Thymus (tissue), 11 donors: ENCODE measurements around the gene SEPTIN1. TPM values are rescaled to one million over a fixed set of nuclear protein-coding genes. Genes with fewer than 3 reads are reported as not detected.

ENCODE experiments used
- DNase-seq, 9 donors: peaks; one replicate each; pipeline ENCODE4 v3.0.0-alpha.2; 2013; ENCODE audit warnings: low spot score in 9 of 9, low read depth in 6 of 9, missing footprints in 1 of 9
- H3K27ac ChIP-seq, 2 donors: one replicate each; pipeline ENCODE4 v1.5.1; 2013; ENCODE audit warnings: control low read depth in 1 of 2, low read depth in 1 of 2, low read length in 1 of 2, mild to moderate bottlenecking in 1 of 2, moderate library complexity in 1 of 2
- H3K27me3 ChIP-seq, 2 donors: one replicate each; pipeline ENCODE4 v1.5.1; 2013; ENCODE audit warnings: low read length in 1 of 2; ENCODE audit not compliant: control insufficient read depth in 2 of 2, insufficient read depth in 1 of 2
- H3K36me3 ChIP-seq, 2 donors: one replicate each; pipeline ENCODE4 v1.5.1; 2013; ENCODE audit warnings: low read length in 1 of 2, mild to moderate bottlenecking in 1 of 2, moderate library complexity in 1 of 2; ENCODE audit not compliant: control insufficient read depth in 2 of 2, insufficient read depth in 2 of 2
- H3K4me1 ChIP-seq, 2 donors: one replicate each; pipeline ENCODE4 v1.5.1; 2013; ENCODE audit warnings: low read length in 2 of 2; ENCODE audit not compliant: control insufficient read depth in 2 of 2, insufficient read depth in 2 of 2
- H3K4me3 ChIP-seq, 2 donors: one replicate each; pipeline ENCODE4 v1.5.1; 2013; ENCODE audit warnings: low read length in 2 of 2, control low read depth in 1 of 2, mild to moderate bottlenecking in 1 of 2
- H3K9me3 ChIP-seq, 2 donors: one replicate each; pipeline ENCODE4 v1.5.1; 2013; ENCODE audit warnings: low read length in 1 of 2, mild to moderate bottlenecking in 1 of 2; ENCODE audit not compliant: control insufficient read depth in 2 of 2, insufficient read depth in 1 of 2
- WGBS: extraction: QIAGEN DNeasy Blood & Tissue Kit; methylation state at CpG from one replicate; pipeline ENCODE4 v1.1.7; 2013; 5-methylcytosine and 5-hydroxymethylcytosine counted together
- polyA plus RNA-seq: library from polyadenylated mRNA; stranded (reverse); fragments of 200-250 nt; gene quantifications from one replicate; pipeline ENCODE4 v1.2.3, GENCODE V29; 2013
- total RNA-seq: library from RNA; stranded (reverse); fragments of 120-200 nt; gene quantifications from one replicate; pipeline ENCODE4 v1.2.4, GENCODE V29; 2013
- donor health status: healthy.

The SEPTIN1 gene
- total and polyA plus RNA-seq, 2 donors: 173 to 337 TPM

GRCh38 chr16:30367349-30368009 lies 14.9 kb downstream of the SEPTIN1 start:
- peaks cover 0 to 5% of the 10 kb centered on the region in 2 donors for H3K9me3 ChIP-seq
- H3K27ac ChIP-seq: no peak overlapping the region
- H3K4me1 ChIP-seq: peaks cover 32 to 49% of the 10 kb centered on the region in 2 donors
- peaks cover 31 to 33% of the 10 kb centered on the region in 2 donors for H3K36me3 ChIP-seq
- peak overlapping the region in 1 of 2 donors; percentile 83 for H3K4me3 ChIP-seq
- 93% methylated on average over 10 of the region's 10 CpGs for WGBS
- no peak for DNase-seq
- H3K27me3 ChIP-seq: no peaks in the 10 kb centered on the region

- H3K27ac ChIP-seq: no peak overlapping the region
- H3K4me1 ChIP-seq: peaks cover 22 to 39% of the 10 kb centered on the region in 2 donors
- WGBS: 96% methylated on average over 4 of the region's 4 CpGs
- H3K36me3 ChIP-seq: peaks cover 37 to 38% of the 10 kb centered on the region in 2 donors
- no peaks in the 10 kb centered on the region for H3K27me3 ChIP-seq
- H3K9me3 ChIP-seq: peaks cover 0 to 5% of the 10 kb centered on the region in 2 donors
- no peak overlapping the region for H3K4me3 ChIP-seq
- DNase-seq: no peak
These were observed 15.8 kb downstream of the SEPTIN1 start for GRCh38 chr16:30366511-30366910.

- Histone ChIP-seq H3K4me3 (no peak overlapping the region), H3K36me3 (peaks cover 49 to 50% of the 10 kb centered on the region in 2 donors), H3K27me3 (no peaks in the 10 kb centered on the region), H3K9me3 (peaks cover 0 to 5% of the 10 kb centered on the region in 2 donors), H3K27ac (no peak overlapping the region), H3K4me1 (peaks cover 16 to 32% of the 10 kb centered on the region in 2 donors)
- DNase-seq: no peak
- WGBS: 98% methylated on average over 10 of the region's 10 CpGs
These were observed 17.2 kb downstream of the SEPTIN1 start for GRCh38 chr16:30365200-30365599.

- Histone ChIP-seq H3K36me3 (peaks cover 79 to 83% of the 10 kb centered on the region in 2 donors), H3K27me3 (no peaks in the 10 kb centered on the region), H3K27ac (no peak overlapping the region), H3K4me3 (no peak overlapping the region), H3K9me3 (no peaks in the 10 kb centered on the region), H3K4me1 (peaks cover 0 to 7% of the 10 kb centered on the region in 2 donors)
- 98% methylated on average over 7 of the region's 7 CpGs for WGBS
- DNase-seq: no peak
These were observed 21.2 kb downstream of the SEPTIN1 start for GRCh38 chr16:30361180-30361579.

GRCh38 chr16:30359871-30360170 lies 22.5 kb downstream of the SEPTIN1 start:
- Histone ChIP-seq H3K9me3 (no peaks in the 10 kb centered on the region), H3K27me3 (no peaks in the 10 kb centered on the region), H3K27ac (no peak overlapping the region), H3K4me1 (peaks cover 0 to 18% of the 10 kb centered on the region in 2 donors), H3K4me3 (no peak overlapping the region), H3K36me3 (peaks cover 67 to 71% of the 10 kb centered on the region in 2 donors)
- no peak for DNase-seq
- 95% methylated on average over 6 of the region's 6 CpGs for WGBS

GRCh38 chr16:30358990-30359870 lies 23.1 kb downstream of the SEPTIN1 start:
- Histone ChIP-seq H3K4me3 (no peak overlapping the region), H3K36me3 (peaks cover 61 to 65% of the 10 kb centered on the region in 2 donors), H3K4me1 (peaks cover 4 to 23% of the 10 kb centered on the region in 2 donors), H3K9me3 (no peaks in the 10 kb centered on the region), H3K27me3 (no peaks in the 10 kb centered on the region), H3K27ac (no peak overlapping the region)
- no peak for DNase-seq
- 99% methylated on average over 28 of the region's 28 CpGs for WGBS

- WGBS: 98% methylated on average over 9 of the region's 9 CpGs
- no peaks in the 10 kb centered on the region for H3K9me3 ChIP-seq
- H3K27me3 ChIP-seq: no peaks in the 10 kb centered on the region
- no peak for DNase-seq
- H3K4me1 ChIP-seq: peaks cover 8 to 30% of the 10 kb centered on the region in 2 donors
- no peak overlapping the region for H3K4me3 ChIP-seq
- no peak overlapping the region for H3K27ac ChIP-seq
- H3K36me3 ChIP-seq: peaks cover 61 to 68% of the 10 kb centered on the region in 2 donors
These were observed 23.8 kb downstream of the SEPTIN1 start for GRCh38 chr16:30358577-30358936.

- no peak for DNase-seq
- peaks cover 62 to 70% of the 10 kb centered on the region in 2 donors for H3K36me3 ChIP-seq
These were observed 24.4 kb downstream of the SEPTIN1 start for GRCh38 chr16:30357715-30358576.

More at GRCh38 chr16:30357715-30358576, 24.4 kb downstream of the SEPTIN1 start:
- Histone ChIP-seq H3K4me1 (peaks cover 8 to 30% of the 10 kb centered on the region in 2 donors), H3K27ac (no peak overlapping the region), H3K27me3 (no peaks in the 10 kb centered on the region), H3K4me3 (no peak overlapping the region), H3K9me3 (no peaks in the 10 kb centered on the region)
- WGBS: 96% methylated on average over 37 of the region's 37 CpGs
